SIG-M5 treated with dmso at 0.1 percent for 504 hours (cell line): ENCODE data around the gene MAEA.

ENCODE experiments used
- DNase-seq: peaks from one replicate; lab custom pipeline; 2025; ENCODE audit not compliant: unreplicated experiment; lab: John Stamatoyannopoulos, UW

The MAEA gene

DNA sequence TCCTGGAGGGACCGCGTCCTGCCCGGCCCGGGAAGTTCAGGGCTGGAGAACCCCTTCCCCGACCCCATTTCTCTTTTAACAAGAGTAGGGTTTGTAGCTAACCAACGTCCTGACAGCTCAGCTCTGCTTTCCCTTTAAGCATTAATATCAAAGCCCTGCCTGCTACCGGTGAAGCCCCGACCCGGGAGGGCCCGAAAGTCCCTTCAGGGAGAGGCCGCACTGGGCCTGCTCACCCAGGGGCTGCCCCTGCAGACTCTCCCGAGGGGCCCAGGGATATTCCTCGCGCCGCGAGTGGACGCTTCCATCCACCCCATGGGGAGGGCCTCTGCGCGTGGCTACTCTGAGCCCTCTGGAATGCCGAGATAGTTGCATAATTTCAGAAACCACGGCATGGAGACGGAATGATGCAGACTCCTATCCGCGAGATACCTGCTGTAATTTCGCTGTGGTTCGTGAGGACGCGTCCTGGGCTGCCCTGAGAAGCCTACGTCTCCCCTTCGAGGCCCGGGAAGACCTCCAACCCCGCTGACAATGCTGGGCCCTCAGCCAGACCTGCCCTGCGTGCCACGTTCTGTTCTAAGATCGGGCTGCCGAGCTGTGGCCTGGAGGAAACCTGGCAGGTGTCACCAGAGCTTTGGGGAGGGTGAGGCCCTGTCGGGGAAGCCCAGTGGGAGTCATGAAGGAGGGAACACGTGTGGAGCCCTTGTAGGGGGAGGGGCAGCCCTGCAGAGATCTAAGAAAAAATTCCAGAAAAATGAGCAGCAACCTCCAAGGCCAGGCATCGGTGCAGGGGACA lies 39.8 kb upstream of the MAEA start:
- no peak for DNase-seq

DNA sequence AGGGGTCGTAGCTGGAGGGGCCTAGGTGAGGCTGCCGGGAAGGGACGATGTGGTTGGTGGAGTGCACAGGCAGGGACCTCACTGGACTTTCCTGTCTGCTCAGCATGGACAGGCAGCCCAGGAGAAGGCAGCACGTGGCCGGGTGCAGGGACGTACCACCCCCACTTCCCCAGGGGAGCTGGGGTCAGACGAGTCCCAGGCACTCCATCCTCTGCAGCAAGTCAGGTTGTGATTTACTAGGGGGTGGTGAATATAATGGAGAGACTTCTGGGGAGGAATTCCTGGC lies 39.2 kb upstream of the MAEA start:
- DNase-seq = no peak

DNA sequence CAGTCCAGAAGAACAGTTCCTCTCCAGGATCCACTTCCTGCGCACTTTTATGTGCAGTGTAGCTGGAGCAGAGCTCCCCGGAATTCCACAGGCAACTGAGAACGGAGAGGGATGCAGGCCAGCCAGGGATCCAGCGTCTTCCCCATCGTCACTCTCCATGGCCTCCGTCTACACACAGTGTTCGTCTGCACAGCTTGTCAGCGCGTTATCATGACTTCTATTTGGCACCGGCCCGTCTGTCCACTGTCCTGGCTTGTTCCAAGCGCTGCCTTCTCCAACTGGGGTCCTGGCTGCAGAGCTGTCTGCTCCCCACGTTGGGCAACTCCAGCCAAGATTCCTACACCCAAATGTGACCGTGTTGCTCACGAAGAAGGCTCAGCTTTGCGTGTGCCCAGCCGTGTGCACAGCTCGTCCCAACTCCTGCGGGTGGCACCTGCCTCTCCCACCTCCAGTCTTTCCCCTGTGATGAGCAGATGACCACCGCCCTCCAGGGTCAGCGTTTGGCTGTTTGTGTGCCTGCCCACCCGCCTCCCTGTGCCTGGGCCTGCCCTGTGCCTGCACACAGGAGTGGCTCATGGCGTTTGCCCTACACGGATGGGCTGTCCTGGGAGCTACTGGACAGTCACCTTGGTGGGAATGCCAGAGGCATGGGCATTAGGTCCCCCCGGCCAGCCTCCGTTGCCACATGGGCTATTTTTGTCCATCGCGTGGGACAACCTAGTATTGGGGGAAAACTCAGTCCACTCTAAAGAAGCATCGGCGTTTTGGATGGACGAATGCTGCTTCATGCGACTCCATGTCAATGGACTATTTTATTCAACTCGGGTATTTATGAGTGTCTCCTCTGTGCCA lies 38.5 kb upstream of the MAEA start:
- no peak for DNase-seq

DNA sequence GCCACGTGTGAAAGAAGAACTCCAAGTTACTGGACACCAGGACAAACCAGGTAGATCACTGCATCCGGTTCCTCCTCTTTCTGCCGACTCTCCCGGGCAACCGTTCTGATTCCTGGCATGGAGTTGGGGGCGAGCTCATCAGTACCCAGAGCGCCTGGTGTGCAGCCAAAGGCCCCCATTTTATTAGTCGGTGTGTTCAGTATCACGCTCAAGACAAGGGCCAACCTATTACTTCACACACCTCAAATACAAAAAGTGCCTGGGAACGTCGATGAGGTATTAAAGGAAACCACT lies 38.0 kb upstream of the MAEA start:
- no peak for DNase-seq

DNA sequence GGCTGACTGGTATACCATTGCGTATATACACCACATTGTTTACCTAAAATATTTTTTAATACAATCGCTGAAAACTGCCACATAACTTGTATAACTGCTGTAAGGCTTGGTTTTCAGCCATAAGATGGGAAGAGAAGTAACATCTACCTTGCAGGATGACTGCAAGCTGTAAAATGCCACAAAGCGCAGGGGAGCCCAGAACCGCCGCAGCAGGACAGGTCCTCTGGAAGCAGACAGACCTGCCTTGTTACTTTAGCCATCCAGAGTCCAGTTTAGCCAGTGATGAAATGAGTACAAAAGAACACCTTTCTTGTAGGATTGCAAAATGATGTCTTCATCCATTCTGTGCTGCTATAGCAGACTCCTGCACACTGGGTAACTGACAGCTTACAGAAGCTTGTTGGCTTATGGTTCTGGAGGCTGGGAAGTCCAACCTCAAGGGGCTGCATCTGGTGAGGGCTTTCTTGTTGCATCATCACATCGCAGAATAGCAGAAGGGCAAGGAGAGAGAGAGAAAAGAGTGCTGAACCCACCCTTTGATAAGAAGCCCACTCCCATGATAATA lies 36.7 kb upstream of the MAEA start:
- DNase-seq = no peak

DNA sequence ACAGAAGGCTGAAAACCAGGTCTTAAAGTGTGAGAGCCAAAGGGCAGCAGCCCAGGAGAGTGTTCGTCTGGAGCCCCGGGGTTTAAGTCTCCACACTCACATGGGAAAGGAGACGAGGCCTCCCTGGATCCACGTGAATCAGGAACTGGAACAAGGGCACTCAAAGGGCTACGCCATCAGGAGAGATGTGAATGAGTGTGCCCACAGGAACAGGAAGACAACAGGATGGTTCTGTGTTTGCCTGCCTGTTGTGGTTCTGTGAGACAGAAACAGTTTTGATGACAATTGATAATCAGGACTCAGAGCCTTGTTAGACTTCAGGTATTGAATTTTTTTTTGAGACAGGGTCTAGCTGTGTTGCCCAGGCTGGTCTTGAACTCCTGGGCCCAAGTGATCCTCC lies 35.9 kb upstream of the MAEA start:
- no peak for DNase-seq

DNA sequence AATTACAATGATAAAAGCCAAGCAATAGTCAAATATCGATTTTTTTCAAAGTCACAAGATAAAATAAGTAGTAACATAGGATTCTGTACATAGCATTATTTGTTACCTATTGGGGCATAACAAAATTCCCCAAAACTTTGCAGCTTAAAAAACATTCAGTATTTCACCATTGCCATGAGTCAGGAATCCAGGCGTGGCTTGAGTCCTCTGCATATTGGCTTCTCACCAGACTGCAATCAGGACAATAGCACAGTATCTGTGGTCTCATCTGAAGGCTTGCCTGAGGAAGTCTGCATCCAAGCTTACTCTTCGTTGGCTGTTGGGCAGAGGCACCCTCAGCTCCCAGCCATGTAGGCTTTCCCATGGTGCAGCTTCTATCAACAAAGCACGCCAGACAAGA lies 34.5 kb upstream of the MAEA start:
- DNase-seq = no peak

DNA sequence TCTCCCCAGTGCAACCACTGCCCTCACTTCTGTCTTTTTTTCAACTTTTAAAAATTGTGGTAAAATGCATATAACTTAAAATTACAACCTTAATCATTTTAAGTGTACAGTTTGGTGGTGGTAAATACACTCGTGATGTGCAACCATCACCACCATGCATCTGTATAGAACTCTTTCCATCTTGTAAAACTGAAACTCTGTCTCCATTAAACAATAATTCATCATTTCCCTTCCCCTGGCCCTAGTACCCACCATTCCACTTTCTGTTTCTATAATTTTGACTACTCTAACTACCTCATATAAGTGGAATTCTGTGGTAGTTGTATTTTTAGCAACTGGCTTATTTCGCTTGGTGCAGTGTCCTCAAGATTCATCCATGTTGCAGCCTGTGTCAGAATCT lies 34.0 kb upstream of the MAEA start:
- DNase-seq = no peak

DNA sequence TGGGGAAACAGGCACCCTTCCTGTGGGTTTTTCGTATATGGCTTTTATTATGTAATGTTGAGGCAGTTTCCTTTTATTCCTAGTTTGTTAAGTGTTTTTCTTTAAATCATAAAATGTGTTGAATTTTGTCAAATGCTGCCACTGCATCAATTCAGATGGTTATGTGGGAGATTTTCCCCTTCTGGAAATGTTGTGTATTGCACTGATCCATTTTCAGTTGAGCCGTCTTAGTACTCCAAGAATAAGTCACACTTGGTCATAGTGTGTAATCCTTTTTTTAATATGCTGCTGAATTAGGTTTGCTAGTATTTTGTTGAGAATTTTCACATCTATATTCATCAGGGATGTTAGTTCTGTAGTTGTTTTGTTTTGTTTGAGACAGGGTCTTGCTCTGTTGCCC lies 31.2 kb upstream of the MAEA start:
- DNase-seq = no peak

DNA sequence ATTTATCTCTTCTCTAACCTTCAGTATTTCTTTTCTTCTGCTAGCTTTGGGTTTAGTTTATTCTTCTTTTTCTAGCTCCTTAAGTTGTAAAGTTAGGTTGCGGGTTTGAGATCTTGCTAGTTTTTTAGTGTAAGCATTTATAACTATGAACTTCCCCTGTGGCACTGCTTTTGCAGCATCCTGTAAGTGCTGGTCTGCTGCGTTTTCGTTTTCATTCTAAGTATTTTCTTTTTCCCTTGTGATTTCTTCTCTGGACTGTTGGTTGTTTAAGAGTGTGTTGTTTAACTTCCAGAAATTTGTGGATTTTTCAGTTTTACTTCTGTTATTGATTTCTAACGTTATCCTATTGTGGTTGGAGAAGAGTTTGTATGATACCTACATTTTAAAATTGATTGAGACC lies 29.7 kb upstream of the MAEA start:
- no peak for DNase-seq

DNA sequence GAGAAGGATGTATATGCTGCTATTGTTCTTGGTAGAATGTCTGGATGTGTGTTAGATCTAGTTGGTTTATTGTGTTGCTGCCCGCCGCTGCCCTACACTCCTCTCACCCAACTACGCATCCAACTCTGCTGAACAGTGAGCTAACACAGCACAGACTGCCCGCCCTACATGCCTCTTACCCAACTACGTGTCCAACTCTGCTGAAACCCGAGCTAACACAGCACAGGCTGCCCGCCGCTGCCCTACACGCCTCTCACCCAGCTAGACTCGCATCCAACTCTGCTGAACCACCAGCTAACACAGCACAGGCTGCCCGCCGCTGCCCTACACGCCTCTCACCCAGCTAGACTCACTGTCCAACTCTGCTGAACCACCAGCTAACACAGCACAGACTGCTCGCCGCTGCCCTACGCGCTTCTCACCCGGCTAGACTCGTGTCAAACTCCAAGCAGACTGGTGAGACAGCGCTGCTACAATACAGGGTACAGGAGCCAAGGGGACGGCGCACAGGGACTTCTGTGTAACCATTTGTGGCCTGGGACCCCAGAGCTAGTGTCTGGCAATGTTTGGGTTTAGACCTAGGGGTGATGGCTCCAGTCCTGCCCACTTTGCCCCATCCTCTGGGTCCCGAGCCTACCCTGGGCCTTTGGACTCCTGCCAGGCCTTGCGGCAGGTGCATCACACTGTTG lies 29.1 kb upstream of the MAEA start:
- no peak for DNase-seq

DNA sequence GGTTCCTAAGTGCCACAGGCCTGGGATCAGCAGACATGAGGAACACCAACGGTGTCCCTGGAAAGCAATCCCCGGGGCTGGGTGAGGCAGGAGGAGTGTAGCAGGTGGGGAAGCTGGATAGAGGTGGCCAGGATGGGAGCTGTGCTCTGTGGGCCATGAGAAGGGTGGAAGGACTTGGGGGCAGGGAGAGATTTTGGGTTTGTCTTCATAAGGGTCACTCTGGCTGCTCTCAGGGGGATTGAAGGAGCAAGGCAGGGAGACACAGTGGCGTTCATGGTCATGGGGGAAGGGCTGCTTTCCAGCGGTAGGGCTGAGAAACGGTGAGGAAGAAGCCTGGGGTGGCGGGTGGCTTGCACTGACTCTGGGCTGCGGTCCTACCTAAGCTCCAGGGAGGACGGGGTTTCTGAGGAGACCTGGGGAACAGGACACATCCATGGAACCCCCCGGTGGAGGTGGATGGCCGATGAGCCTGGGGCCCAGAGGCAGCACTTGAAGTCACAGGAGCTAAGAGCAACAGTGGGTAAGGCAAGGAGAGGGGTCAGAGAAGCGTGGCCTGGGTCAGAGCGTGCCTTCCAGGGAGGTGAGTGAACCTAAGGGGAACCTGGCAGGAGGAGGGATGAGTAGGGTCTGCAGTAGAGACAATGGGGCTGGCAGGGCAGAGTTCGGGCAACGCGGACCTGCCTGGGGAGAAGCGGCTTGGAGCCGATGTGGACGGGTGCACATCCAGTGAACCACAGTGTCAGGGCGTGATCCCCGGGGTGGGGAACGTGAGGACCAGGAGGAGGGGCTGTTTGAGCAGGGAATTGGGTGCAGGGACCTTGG lies 28.4 kb upstream of the MAEA start:
- DNase-seq = no peak

DNA sequence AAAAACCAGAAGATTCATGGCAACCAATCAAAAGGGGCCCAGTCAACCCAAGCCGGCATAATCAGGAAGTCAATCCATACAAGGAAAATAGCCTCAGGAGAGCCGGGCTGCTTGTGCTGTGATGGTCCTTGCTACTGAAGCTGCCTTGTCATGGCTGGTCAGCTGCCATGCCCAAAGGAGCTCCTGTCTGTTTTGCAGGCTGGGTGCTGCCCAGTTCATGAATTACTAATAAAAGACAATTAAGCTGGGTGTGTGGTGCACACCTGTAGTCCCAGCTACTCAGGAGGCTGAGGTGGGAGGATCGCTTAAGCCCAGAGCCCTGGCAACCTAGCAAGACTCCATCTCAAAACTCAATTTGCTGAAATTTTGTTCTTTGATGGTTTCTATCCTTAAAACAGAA lies 24.7 kb upstream of the MAEA start:
- no peak for DNase-seq

DNA sequence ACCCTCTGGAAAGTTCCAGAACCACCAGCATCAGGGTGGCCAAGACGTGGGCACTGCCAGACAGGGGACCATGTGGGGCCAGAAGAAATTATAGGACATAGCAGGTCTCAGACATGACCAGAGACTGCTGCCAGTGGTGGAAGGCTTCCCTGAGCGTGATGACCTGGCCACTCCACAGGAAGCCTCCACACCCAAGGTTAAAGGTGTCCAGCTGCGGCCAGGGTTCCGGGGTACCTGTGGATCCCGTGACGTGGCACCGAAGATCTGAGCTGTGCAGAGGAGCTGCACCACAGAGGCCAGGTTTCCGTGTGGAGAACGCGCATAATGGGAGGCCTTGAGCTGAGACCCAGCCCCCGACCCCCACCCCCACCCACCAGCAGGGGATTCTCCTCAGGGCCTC lies 24.3 kb upstream of the MAEA start:
- DNase-seq = no peak

DNA sequence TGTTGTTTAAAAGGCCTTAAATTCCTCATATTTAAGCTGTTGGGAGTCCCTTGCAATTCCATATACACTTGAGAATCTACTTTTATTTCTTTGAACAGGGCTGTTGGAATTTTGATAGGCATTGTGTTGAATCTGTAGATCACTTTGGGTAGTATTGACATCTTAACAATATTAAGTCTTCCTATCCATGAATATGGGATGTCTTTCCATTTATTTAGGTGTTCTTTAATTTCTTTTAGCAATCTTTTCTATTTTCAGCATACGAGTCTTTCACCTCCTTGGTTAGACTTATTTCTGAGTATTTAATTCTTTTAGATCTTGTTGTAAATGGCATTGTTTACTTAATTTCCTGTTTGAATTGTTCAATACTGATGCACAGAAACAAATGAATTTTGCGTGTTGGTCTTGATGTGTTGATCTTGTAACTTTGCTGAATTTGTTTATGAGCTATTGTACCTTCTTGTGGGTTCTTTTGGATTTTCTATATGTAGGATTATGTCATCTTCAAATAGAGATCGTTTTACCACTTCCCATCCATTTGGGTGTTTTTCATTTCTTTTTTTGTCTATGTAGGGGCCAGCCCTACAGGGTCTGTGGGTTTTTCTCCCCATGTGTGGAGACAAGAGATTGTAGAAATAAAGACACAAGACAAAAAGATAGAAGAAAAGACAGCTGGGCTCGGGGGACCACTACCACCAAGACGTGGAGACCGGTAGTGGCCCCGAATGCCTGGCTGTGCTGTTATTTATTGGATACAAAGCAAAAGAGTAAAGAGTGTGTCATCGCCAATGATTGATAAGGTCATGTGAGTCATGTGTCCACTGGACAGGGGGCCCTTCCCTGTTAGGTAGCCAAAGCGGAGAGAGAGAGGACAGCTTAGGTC lies 22.6 kb upstream of the MAEA start:
- DNase-seq = no peak

DNA sequence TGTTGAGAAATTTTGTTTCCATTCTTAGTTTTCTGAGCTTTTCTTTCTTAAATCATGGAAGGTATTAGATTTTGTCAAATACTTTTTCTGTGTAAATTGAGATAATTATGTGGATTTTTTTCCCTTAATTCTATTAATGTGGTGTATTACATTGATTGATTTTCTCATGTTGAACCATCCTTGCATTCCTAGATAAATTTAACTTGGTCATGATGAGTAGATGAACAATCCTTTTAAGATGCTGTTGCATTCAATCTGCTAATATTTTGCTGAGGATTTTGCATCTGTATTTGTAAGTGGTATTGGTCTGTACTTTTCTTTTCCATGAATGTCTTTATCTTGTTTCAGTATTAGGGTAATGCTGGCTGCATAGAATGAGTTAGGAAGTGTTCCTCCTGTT lies 20.5 kb upstream of the MAEA start:
- DNase-seq = no peak

DNA sequence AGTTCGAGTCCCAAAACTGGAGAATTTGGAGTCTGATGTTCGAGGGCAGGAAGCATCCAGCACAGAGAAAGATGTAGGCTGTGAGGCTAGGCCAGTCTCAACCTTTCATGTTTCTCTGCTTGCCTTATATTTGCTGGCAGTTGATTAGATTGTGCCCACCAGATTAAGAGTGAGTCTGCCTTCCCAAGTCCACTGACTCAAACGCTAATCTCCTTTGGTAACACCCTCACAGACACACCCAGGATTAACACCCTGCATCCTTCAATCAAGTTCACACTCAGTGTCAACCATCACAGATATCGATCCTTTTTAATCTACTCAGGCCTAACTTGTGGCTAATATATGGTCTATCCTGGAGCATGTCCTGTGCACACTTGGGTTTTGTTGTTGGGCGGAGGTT lies 18.0 kb upstream of the MAEA start:
- no peak for DNase-seq

DNA sequence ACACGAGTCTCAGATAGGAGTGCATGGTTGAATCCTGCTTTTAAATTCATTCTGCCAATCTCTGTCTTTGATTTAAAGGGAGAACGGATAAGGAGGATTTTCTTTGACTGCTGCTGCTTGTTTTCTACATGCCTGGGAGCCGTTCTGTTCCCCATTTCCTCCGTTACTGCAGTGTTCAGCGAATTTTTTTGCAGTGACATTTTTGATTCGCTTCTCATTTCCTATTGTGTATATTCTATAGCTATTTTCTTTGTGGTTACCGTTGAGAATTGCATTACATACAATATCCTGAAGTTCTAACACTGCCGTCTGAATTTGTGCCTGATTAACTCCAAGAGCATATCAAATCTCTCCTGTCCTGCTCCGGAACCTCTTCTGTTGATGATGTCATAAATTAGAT lies 14.8 kb upstream of the MAEA start:
- DNase-seq = no peak

DNA sequence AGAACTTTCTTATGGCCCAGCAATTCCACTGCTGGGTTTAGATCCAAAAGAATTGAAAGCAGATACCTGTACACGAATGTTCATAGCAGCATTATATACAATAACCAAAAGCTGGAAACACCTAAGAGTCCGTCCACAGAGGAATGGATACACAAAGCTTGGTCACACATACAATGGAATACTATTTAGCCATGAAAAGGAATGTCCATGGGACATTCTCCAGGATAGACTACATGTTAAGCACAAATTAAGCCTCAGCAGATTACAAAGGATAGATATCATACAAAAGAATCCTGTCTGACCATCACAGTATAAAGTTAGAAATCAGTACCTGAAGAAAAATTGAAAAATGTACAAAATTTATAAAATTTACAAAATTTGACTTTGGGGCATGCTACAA lies 12.7 kb upstream of the MAEA start:
- DNase-seq = no peak
